T-cell (primary cell): ENCODE results near the gene SHC3. TPM values are rescaled to one million over a fixed set of nuclear protein-coding genes. Genes with fewer than 3 reads are reported as not detected.

ENCODE experiments used
- total RNA-seq, 35 experiments: library from RNA in 6 of 35; stranded (reverse) in 6 of 35; fragments of 120-200 nt in 1 of 35; gene quantifications; one replicate each; pipeline versions ENCODE4 v1.2.1 to v1.2.4 and lab custom pipeline; 2013 to 2026

SHC3 gene
- total RNA-seq, 5 donors from 2014 or later (not counting 1 experiment from before 2014, with no cell fraction given): 0.16 to 0.19 (median 0.18) TPM; not detected in 2

Other genes starting within 250 kb of the SHC3 start
- under 1 TPM; 0.07 to 0.23 (median 0.12) TPM for gene S1PR3, start 187.3 kb downstream of the SHC3 start, total RNA-seq
- 10 to 100 TPM in 1 of 5 donors, 1 to 10 TPM in 4; 8.6 to 13.1 (median 9.2) TPM for gene CKS2, start 132.4 kb upstream of the SHC3 start, total RNA-seq
- 100 to 1,000 TPM in 2 of 5 donors, 10 to 100 TPM in 3; 78.8 to 132 (median 87.5) TPM for gene SECISBP2, start 139.7 kb upstream of the SHC3 start, total RNA-seq